GM19025 (cell line): Measurements from ENCODE around the gene MEIS1.
A peak's percentile ranks its signal among the peaks of the same experiment; 100 is the strongest.
"Not testable (repeated sequence)": the region's sequence is repeated elsewhere in the genome, so short reads cannot be mapped to it uniquely, and the experiment has no call there.

ENCODE experiments used
- ATAC-seq: cut with Tn5 transposase; IDR thresholded peaks from one replicate; pipeline ENCODE4 v1.9.1; 2021; ENCODE audit warnings: mild to moderate bottlenecking, low read depth, moderate library complexity; ENCODE audit not compliant: unreplicated experiment

MEIS1 gene

DNA sequence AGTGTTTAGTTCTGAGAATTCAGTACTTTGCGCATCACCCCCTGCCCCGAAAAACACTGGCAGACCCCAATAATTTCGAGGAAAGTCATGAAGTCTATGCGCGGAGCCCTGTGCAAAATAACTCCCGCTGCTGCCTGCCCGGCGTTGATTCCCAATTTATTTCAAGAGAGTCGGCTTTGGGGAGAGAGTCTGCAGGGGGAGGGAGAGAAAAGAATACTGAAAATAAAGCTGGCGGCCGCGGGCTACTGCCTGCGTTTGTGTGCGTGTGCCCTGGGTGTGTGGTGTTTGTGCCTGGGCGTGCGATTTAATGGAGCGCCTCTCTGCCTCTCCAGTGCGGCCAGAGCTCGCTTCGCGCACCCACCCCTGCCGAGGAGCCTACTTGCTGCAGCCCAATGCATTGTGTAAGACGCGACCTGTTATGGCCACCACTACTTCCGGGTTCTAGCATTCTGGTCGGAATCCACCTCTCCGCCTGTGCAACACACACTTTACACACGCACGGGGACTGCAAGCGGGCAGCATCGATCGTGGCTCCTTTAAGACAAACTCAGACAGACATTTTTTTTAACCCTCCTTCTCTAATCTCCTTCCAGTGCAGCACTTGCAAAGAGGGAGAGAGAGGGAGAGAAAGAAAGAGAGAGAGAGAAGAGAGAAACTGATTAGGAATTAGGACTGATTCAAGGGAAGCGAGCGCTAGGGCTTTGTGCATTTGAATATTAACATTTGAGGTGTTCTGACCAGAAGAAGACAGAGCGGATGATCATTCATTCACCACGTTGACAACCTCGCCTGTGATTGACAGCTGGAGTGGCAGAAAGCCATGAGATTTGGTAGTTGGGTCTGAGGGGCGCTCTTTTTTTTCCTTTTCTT is at the start of gene MEIS1:
MEIS1 (plus strand) TSS at position 447 of the 870 bp plus-strand sequence. CDS start 732 bp downstream, outside the sequence.
- ATAC-seq, result peak; percentile 59

DNA sequence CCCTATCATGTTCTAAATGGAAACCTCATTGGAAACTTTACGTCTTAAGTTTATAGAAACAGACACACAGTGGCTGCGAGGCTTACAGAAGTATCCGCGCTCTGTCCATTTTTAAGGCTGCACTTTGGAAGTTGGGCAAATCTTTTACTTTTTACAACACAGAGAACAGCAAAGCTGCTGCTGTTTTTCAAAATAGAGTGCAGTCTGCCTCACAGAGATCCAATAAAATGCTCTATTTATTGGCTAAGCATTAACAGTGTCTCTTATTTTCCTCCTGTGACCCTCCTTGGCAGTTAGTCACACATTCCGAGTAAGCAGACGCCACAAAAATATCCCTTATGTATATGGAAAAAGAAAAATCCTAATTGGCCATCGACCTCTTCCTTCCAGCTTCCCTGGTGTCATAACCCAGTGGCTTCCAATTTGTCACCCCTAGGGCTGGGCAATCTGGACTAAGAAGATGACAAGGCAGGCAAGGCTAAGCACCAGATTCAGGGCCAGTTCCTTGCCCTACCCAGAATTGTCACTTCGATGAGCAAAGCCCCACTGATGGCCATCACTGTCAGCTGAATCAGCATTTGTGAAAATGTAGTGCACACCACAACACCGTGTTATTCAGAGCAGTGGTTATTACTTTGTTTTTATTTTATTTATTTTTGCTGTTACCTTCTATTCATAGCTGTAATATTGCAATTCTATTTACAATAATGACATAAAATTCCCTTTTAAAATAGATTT is 47.7 kb upstream of the MEIS1 start:
- ATAC-seq, result no peak

DNA sequence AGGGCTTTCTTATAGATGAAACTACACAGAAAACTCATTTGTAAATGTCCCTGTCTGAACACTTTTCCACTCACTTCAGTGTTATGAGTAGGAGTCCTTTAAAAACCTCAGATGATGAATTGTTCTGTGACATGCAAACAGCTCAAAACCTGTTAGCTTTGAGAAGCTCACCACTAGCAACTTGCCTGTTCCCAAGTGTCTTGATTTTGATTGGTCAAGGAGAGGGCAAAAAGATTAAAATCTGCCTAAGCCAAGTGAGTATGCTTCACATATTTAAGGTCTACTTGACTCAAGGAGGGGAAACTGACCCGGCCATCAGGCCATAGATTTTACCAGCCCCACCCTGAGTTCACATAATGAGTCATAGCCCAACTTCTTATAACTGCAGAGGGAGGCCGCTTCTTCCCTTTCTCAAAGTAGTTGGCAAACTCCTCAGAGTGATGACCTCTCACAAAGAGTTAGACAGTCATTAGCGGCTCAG is 45.2 kb upstream of the MEIS1 start:
- no peak for ATAC-seq

DNA sequence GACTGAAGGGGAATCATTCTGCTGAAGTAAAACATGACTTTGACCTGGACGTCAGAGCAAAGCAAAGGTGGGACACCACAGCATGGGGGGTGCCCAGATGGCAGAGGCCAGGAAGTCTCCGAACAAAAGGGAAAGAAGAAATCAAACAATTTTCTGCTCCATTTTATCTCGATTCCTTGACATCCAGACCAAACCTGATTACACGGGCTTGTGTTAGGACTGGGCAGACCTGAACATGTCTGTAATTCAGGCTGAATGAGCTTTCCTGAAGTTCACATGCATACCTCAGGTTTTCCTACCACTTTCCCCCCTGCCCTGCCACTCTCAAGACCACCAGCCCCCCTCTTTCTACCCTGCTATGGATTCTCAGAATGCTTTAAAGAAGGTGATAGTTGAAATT is 44.8 kb upstream of the MEIS1 start:
- no peak for ATAC-seq

DNA sequence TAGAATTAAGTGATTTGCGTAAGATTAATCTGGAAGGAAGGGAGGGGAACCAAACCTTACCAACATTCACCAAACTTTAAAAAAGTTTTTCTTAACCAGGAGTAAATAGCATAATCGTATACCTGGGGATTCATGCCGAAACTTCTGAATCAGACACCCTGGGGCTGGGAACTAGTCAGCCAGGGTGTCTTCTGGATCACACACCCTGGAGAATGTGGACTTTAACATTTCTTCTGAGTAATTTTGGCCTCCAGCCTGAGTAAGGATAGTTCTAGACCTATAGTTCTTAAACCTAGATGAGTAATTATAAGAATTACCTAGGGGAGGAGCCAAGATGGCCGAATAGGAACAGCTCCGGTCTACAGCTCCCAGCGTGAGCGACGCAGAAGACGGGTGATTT is 44.1 kb upstream of the MEIS1 start:
- ATAC-seq, result no peak

DNA sequence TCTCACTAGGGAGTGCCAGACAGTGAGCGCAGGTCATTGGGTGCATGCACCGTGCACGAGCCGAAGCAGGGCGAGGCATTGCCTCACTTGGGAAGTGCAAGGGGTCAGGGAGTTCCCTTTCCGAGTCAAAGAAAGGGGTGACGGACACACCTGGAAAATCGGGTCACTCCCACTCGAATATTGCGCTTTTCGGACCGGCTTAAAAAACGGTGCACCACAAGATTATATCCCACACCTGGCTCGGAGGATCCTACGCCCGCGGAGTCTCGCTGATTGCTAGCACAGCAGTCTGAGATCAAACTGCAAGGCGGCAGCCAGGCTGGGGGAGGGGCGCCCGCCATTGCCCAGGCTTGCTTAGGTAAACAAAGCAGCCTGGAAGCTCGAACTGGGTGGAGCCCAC is 43.7 kb upstream of the MEIS1 start:
- ATAC-seq, result not testable (repeated sequence)

DNA sequence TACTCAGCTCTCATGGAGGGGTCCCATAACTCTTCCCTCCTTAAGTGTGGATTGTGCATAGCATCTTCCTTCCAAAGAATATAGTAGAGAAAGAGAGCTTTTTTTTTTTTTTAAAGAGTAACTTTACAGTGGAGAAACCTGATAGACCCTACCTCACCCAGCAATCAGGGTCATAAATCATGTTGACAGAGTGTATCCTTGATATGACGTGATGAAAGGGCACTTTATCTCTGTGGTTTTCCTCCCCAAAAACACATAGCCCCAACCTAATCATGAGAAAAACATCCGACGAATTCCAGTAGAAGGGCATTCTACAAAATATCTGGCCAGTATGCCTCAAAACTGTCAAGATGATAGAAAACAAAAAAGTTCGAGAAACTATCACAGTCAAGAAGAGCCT is 29.5 kb upstream of the MEIS1 start:
- no peak for ATAC-seq

DNA sequence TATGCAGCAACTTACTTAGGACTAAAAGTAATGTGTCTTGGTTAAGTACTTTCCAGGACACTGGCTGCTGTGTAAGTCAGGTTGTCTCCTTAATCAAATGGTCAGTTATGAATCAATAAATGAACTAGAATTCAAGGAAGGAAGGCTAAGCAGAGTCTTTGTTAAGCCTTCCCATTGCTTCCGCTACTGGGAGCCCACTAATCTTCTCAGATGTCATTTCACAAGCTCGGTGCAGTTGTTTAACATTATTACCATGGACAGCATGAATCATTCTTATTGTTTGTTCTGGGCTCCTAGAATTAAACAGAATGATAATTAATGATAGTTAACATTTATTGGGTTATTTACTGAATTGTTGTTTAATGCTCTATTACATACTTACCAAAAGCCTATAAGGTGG is 26.0 kb upstream of the MEIS1 start:
- ATAC-seq, result no peak

DNA sequence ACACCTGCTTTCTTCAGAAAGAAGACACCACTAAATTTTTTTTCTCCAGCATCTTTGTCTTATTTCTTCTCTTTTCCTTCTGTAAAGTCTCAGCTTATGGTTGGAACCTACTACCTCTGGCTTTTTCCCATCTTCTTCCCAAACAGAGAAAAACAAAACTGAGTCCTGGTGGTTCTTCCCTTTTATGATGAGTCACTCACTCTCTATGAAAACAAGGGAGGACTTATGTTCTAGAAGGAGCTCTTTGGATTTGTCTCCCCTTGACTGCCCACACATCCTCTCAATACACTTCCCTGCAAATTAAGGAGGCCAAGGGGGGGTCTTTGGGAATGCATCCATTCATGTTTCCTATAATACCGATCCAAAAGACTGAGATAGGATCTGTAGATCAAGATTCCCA is 22.1 kb upstream of the MEIS1 start:
- ATAC-seq, result no peak

DNA sequence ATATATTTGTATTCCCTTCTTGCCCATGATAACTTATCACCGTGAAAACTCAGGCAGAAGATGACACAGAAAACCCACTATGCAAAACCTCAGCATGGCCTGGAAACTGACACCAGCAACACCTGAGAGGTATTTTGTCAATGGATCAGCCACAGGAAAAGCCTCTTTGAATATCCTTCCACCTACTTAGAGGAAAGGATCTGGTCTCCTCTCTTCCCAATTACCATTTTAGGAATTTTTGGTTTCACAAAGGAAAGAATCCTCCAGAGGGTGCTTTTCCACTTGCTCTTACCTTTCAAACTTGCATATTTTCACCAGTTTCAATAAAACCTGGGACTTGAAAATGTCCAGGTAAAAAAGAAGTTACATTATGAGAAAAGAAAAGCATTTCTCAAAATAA is 20.0 kb upstream of the MEIS1 start:
- ATAC-seq, result no peak

DNA sequence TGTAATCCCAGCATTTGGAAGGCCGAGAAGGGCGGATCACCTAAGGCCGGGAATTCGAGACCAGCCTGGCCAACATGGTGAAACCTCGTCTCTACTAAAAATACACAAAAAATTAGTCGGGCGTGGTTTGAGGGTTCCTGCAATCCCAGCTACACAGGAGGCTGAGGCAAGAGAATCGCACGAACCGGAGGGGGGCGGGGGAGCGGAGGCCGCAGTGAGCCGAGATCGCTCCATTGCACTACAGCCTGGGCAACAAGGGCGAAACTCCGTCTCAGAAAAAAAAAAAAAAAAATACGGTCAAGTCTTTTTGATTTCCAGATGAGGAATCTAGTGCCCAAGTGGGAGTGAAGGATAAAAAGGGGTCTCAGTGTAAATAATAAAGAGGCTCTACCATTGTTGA is 16.5 kb upstream of the MEIS1 start:
- ATAC-seq, result no peak

DNA sequence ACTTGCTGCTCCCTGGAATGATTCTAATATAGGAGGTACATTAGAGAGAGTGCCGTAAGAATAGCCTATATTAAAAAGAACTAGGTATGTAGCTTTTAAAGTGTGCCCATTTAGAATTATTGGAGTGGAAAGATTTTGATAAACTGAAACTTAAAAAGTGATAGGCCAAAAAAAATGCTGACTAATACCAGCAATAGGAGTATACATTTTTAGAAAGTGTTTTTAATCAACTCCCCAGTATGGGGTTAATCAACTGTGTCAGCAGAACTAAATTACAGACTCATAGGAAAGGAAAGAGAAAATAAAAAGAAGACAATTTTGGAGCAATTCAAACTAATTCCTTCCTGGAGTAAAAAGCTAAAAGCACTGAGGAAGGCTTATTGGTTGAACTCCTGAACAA is 13.3 kb upstream of the MEIS1 start:
- no peak for ATAC-seq

DNA sequence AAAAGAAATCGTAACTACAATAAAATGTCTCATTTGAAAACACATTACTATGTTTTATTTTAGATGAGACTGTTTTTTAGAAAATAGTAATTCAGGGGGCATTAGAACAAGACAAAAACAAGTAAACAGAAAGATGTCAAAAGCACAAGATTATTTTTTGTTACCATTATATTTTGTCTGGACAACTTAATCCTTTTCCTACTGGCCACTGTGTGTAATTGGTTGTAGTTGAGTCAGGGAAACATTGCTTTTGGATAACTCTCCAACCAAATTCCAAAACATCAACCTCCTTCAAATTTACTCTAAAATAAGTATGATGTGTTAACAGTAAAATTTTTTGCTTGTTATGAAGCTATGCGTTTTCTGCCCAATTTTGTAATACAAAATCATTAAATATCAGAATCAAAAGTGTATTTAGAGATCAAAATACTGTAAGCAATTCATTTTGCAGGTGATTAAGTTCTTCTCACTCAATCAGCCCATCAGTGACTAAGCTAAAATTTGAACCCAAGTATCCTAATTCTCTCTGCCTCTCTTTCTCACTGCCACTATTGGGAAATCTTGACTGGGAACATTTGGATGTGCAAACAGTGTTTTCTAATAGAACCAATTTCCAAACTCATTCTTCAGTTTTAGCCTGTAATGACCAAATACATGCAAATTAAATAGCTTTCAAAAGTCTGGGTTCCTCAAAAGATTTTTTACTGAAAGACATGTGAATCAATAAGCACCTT is 11.4 kb upstream of the MEIS1 start:
- ATAC-seq, result no peak

DNA sequence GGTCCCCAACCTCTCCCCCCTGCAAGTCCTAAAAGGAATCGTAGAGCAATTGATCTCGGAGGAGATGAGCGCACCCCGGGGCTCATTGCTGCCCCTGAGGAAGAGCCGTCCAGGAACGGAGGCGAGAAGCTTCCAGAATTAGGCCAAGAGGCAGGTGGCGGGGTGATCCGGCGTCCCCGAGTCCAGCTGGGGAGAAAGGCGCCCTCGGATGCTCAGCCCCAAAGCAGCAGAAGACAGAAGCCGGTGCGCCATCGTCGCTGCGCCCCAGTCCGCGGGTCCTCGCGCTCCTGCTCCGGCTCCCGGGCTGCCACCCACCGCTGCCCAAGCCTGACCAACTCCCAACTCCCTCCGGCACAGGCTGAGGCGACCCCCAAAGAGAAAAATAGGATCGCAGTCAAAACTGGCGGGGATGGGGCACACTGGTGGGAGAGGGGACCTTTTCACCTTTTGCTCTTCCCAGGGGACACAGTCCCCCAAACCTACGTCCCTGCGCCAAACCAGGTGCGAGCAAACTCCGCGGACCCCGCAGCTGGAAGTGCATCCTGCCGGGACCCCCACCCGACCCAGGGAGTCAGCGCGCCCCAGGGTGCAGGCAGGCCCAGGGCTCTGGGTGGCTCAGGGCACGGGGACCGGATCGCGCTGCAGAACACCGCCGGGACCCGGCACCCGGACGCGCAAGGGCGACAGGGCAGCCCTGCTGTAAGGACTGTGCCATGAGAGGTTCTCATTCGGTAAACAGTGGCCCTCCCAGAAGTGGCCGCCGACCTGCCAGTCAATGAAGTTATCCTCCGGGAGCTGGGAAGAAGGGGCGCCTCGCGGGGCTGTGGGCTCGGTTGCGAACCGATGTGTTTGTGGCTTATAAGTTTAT is 8.4 kb upstream of the MEIS1 start:
- ATAC-seq, result no peak

DNA sequence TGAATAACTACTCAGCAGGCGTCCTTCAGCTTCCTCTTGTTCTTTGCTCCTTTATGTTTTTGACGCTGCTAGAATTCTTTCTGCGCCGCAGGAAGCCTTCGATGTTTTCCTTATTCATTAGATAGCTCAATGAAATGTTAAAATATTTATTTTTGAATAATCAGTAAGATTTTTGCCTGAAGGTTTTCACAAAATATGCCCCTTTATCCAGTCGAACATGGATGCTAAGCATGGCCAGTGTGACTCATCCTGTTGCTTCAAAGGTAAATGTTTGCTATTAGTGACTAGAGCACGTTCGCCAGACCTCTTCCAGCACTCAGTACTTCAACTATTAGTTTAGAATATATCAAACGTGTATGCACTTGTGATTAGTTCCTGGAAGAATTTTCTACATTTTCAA is 7.6 kb upstream of the MEIS1 start:
- ATAC-seq, result no peak

DNA sequence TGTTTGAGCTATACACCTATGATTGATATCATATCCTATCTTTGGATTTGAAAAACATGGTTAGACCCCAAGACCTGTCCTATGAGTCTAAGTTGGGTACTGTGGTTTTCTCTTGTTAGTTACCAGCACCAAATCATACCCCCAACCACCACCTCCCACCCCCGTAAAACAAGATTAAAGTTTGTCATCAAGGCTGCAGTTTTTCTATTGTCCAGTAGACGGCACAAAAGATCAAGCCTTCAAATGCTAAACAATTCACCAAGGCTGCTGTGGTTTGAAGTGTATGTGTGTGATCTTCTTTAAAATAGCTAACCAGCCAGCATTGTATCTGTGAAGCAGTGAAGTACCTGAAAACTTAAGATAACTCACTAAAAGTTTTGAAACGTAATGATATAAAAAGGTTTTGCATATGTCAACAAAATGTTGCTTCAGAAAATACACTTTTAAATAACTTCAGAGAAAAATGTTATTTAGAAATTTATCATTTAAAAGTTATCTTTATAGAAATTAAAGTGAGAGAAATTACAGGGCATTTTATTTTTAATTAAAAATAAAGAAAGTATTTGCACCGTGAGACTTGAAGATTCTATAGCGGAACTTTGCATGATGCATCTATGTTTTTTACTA is 5.8 kb upstream of the MEIS1 start:
- no peak for ATAC-seq

DNA sequence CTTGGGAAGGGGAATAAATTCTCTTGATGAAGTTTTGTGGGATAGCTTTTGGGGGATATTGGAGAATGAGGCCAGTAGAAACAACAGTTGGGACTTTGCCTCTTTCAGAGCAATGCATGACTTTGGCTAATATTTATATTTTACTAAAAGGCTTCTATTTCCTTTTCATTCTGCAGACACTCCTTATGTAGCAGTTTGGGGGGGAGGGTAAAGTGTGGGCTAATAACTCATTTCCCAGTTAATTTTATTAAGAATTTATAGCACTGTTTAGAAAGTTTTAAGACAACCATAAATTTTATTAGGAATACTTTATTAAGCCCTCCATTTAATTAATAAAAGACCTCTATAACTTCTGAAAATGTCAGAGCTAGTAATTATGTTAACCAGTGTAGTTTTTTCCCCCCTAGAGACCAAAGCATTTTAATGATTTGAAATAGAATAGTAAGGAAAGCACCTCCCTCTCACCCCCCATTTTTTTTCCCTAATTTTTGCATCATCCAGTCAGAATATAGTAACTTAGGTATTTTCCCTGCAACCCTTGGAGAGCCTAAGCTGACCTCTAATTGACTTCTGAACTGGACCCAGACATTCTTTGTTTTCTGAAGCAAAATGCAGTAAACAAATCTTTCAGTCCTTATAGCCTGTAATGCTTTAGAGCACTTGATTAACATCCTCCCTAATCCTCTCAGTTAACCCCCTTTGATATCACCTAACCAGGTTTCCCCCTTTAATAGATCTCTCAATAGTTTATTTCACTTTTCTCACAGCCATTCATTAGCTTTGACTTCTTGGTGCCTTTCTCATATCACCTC is 5.0 kb upstream of the MEIS1 start:
- no peak for ATAC-seq

DNA sequence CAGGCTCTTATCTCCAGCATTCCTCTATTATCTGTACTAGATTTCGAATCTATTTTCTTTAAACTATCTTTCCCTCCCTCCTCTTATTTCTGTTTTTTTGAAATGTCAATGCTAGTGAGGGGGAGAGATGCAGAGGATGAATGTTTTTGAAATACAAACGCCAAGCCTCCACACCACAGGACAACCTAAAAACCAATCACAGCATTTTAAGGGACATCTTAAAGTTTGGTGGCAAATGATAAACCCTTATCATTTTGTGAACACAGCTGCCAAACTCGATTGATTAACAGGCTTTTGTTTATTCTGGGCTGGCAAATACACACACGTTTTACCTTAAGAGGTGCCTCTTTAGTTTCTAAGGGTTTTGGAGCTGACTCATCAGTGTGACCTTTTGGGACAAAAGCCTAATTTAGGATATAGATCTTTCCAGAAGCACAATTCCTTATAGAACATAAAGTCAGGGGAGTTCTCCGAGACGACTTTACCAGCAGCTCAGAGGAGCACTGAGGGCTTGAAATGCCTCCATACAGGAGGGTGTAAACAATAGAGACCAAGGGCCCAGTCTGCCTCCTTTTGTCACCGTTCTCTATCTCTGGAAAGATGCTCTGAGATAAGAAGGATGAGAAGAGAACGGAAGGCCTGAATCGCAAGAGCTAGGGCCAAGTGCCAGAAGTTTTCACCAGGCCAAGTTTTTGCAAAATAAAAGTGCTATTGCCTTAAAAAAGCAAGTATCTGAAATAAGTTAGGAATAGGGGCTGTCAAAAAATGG is 4.2 kb upstream of the MEIS1 start:
- no peak for ATAC-seq
